Endothelial cell of umbilical vein (primary cell): ENCODE measurements around the gene TBC1D8. TPM values are rescaled to one million over a fixed set of nuclear protein-coding genes. Genes with fewer than 3 reads are reported as not detected.

Source experiments
- BruUV-seq: library from RNA; stranded (reverse); fragments of 400-500 nt; replicated peaks from 2 replicates; lab custom pipeline; 2021; lab: Mats Ljungman, UMichigan
- CTCF ChIA-PET: fragments of 300-600, 350-600 bp; sonication (Branson Sonifier 250); formaldehyde crosslinking; loops from one replicate; lab custom pipeline; 2021; ENCODE audit warnings: antibody characterized with exemption, inconsistent platforms; lab: Charles Lee
- POLR2A ChIA-PET: fragments of 300-600, 350-600 bp; sonication (Branson Sonifier 250); formaldehyde crosslinking; loops from one replicate; lab custom pipeline; 2021; ENCODE audit warnings: antibody characterized with exemption, inconsistent platforms; lab: Charles Lee
- DNase-seq: peaks from one replicate; pipeline ENCODE4 v3.0.0-alpha.2; 2011; ENCODE audit warnings: low read depth, low spot score
- FAIRE-seq: peaks from 2 replicates; lab custom pipeline; 2011; peaks lifted over from hg19 to GRCh38; lab: Jason Lieb, UNC
- H2AFZ ChIP-seq: 2 replicates; pipeline ENCODE4 v1.6.0; 2012; ENCODE audit warnings: low read depth, low read length, control low read depth, inconsistent platforms
- H3K27ac ChIP-seq: 2 replicates; pipeline ENCODE4 v1.5.1; 2011; ENCODE audit warnings: low read depth, mild to moderate bottlenecking, control low read depth, low read length, moderate library complexity; ENCODE audit not compliant: insufficient read depth
- H3K27me3 ChIP-seq, 2 experiments: 2 replicates each; pipeline versions ENCODE4 v1.6.0 to v1.6.1; 2011; ENCODE audit warnings: low read length in 2 of 2, mixed read lengths in 1 of 2; ENCODE audit not compliant: control insufficient read depth in 2 of 2, insufficient read depth in 2 of 2
- H3K36me3 ChIP-seq, 2 experiments: 2 replicates in 1 of 2; 3 replicates in 1 of 2; pipeline ENCODE4 v1.5.1; 2011; ENCODE audit warnings: low read length in 2 of 2, mild to moderate bottlenecking in 1 of 2, moderate library complexity in 1 of 2; ENCODE audit not compliant: control insufficient read depth in 2 of 2, insufficient read depth in 2 of 2; ENCODE audit errors: extremely low read depth in 1 of 2
- H3K4me1 ChIP-seq: 3 replicates; pipeline ENCODE4 v1.5.1; 2011; ENCODE audit warnings: mild to moderate bottlenecking, low read length; ENCODE audit not compliant: control insufficient read depth, insufficient read depth; ENCODE audit errors: extremely low read depth
- H3K4me2 ChIP-seq: 2 replicates; pipeline ENCODE4 v1.6.1; 2011; ENCODE audit warnings: low read length, control low read depth, mixed read lengths; ENCODE audit not compliant: insufficient read depth
- H3K4me3 ChIP-seq, 3 experiments: fragments of 200-600 bp in 1 of 3; sonication (generic), shearing (Covaris generic) in 1 of 3; replicated peaks in 1 of 3; 2 replicates each; pipeline ENCODE4 v1.5.1; 2011 to 2016; ENCODE audit warnings: control low read depth in 3 of 3, low read length in 3 of 3, mild to moderate bottlenecking in 2 of 3, inconsistent platforms in 1 of 3, low read depth in 1 of 3, moderate library complexity in 1 of 3; ENCODE audit not compliant: insufficient read depth in 1 of 3
- H3K79me2 ChIP-seq: 2 replicates; pipeline ENCODE4 v1.6.0; 2012; ENCODE audit warnings: low read length, inconsistent platforms; ENCODE audit not compliant: control insufficient read depth, insufficient read depth
- H3K9ac ChIP-seq: replicated peaks from 2 replicates; pipeline ENCODE3; 2011; ENCODE audit warnings: low read length, control low read depth; ENCODE audit not compliant: insufficient read depth; ENCODE audit errors: extremely low read depth
- H3K9me1 ChIP-seq: replicated peaks from 3 replicates; pipeline ENCODE4 v1.6.0; 2011; ENCODE audit warnings: mild to moderate bottlenecking, low read length; ENCODE audit not compliant: control insufficient read depth, insufficient read depth; ENCODE audit errors: extremely low read depth
- H3K9me3 ChIP-seq: replicated peaks from 2 replicates; pipeline ENCODE4 v1.5.1; 2012; ENCODE audit warnings: low read length, inconsistent platforms; ENCODE audit not compliant: control insufficient read depth, insufficient read depth
- H4K20me1 ChIP-seq: replicated peaks from 2 replicates; pipeline ENCODE3; 2011; ENCODE audit warnings: mild to moderate bottlenecking, low read length; ENCODE audit not compliant: control insufficient read depth, insufficient read depth; ENCODE audit errors: extremely low read depth
- CTCF ChIP-seq, 2 donors: IDR thresholded peaks; 1 replicate in 1 of 2; 2 replicates in 1 of 2; pipeline ENCODE4 v1.5.1; 2011; ENCODE audit warnings: low read length in 2 of 2, mild to moderate bottlenecking in 2 of 2, moderate library complexity in 2 of 2, control low read depth in 1 of 2, inconsistent platforms in 1 of 2, low read depth in 1 of 2; ENCODE audit not compliant: insufficient read depth in 1 of 2; ENCODE audit errors: extremely low read depth in 1 of 2
- EZH2 ChIP-seq: IDR thresholded peaks from 2 replicates; pipeline ENCODE4 v1.6.1; 2012; ENCODE audit warnings: borderline replicate concordance, low read depth, mild to moderate bottlenecking, moderate library complexity, low read length, inconsistent platforms; ENCODE audit not compliant: severe bottlenecking
- FOS ChIP-seq: IDR thresholded peaks from 2 replicates; pipeline ENCODE4 v1.6.1; 2011; ENCODE audit warnings: mild to moderate bottlenecking, low read length, moderate library complexity, borderline replicate concordance; ENCODE audit not compliant: insufficient read depth
- GATA2 ChIP-seq: IDR thresholded peaks from 2 replicates; pipeline ENCODE4 v1.7.0; 2011; ENCODE audit warnings: low read depth, mild to moderate bottlenecking, moderate library complexity, mixed read lengths, low read length; ENCODE audit not compliant: insufficient read length, insufficient read depth
- JUN ChIP-seq: IDR thresholded peaks from 2 replicates; pipeline ENCODE4 v1.6.1; 2011; ENCODE audit warnings: borderline replicate concordance, low read depth; ENCODE audit not compliant: insufficient read length, insufficient read depth
- MAX ChIP-seq: IDR thresholded peaks from 2 replicates; pipeline ENCODE4 v1.6.1; 2011; ENCODE audit not compliant: insufficient read depth, insufficient read length
- MYC ChIP-seq: IDR thresholded peaks from one replicate; pipeline ENCODE4 v1.6.1; 2011; ENCODE audit warnings: mild to moderate bottlenecking, low read depth, low read length
- POLR2A ChIP-seq: IDR thresholded peaks from 2 replicates; pipeline ENCODE4 v1.6.1; 2012; ENCODE audit warnings: low read depth, mild to moderate bottlenecking, control low read depth, low read length
- POLR2AphosphoS5 ChIP-seq: IDR thresholded peaks from 2 replicates; pipeline ENCODE4 v1.6.1; 2012; ENCODE audit warnings: low read depth, mild to moderate bottlenecking, control low read depth, low read length, moderate library complexity; ENCODE audit not compliant: insufficient read depth
- dilution Hi-C: fragments of 300-500 bp; cut with MboI; formaldehyde crosslinking; loops from one replicate; pipeline ENCODE4 v1.15.0; 2019; ENCODE audit warnings: low sequenced_read_pairs; ENCODE audit not compliant: extremely low pct_ligation_motif_present
- intact Hi-C: fragments of 100-400 bp; cut with micrococcal nuclease; formaldehyde crosslinking; loops from one replicate; pipeline ENCODE4 v1.10.0; 2022
- polyA plus RNA-seq, 4 experiments: library from polyadenylated mRNA; depleted of rRNA in 3 of 4; stranded (reverse) in 3 of 4; unstranded in 1 of 4; fragments of >200 nt; gene quantifications; 2 replicates each; pipeline versions ENCODE4 v1.2.1 to v1.2.3, GENCODE V29; 2011 to 2012; ENCODE audit warnings: missing spikeins in 1 of 4
- total RNA-seq: library from RNA; stranded (reverse); gene quantifications from 2 replicates; pipeline ENCODE4 v1.2.3, GENCODE V29; 2021

The TBC1D8 gene
- total and polyA plus RNA-seq, 2 donors (not counting 3 experiments of a cell fraction or from before 2014, with no cell fraction given), result 28.5 to 32.1 TPM

- no peaks in the 10 kb centered on the region for H3K4me1 ChIP-seq
- peaks cover 8 to 14% of the 10 kb centered on the region in 2 experiments for H3K36me3 ChIP-seq
- intact Hi-C loops (loop anchor here (1.0 to 5.0 kb wide), 3 partner anchors 140 to 240 kb away; partner anchors contain the start of gene CNOT11), dilution Hi-C loops (no loop called here)
- DNase-seq (peak; percentile 56), FAIRE-seq (peak; percentile 12)
- H3K4me2 ChIP-seq, result no peak overlapping the region
- no TSS peak for BruUV-seq
- CTCF ChIA-PET, result interaction anchor here (0.6 to 3.6 kb wide), 35 partner anchors 9 to 419 kb away, joined by 3 to 72 read pairs (median 5); partner anchors contain the start of genes CNOT11, RPL31 and TBC1D8
- H3K27me3 ChIP-seq, result no peaks in the 10 kb centered on the region
- POLR2A ChIA-PET, result interaction anchor here (1.3 kb wide), 1 partner anchor 11 kb away, joined by 8 read pairs; the partner anchor contains the start of gene RPL31
- no peaks in the 10 kb centered on the region for H3K9me1 ChIP-seq
- no peak overlapping the region for H3K4me3 ChIP-seq
- no peaks in the 10 kb centered on the region for H3K9me3 ChIP-seq
- no peaks in the 10 kb centered on the region for H4K20me1 ChIP-seq
- peaks cover 3% of the 10 kb centered on the region for H3K79me2 ChIP-seq
- no peak overlapping the region for H3K9ac ChIP-seq
- no peak overlapping the region for H3K27ac ChIP-seq
- no peak overlapping the region for H2AFZ ChIP-seq
- TF ChIP-seq POLR2A, result no peak
- peak; percentile 57 to 72 for TF ChIP-seq CTCF (IDR thresholded peaks at IDR 0.05; ENCODE audit: extremely low read depth in 1 of 2, insufficient read depth in 1 of 2, low read depth in 1 of 2, low read length in 2 of 2)
These were observed 138.4 kb downstream of the TBC1D8 start for GRCh38 chr2:101012706-101013181.

- no peak overlapping the region for H2AFZ ChIP-seq
- H4K20me1 ChIP-seq, result no peaks in the 10 kb centered on the region
- no peak overlapping the region for H3K9ac ChIP-seq
- H3K36me3 ChIP-seq, result peaks cover 14 to 19% of the 10 kb centered on the region in 2 experiments
- TF ChIP-seq POLR2AphosphoS5 (no peak), CTCF (IDR thresholded peaks at IDR 0.05; ENCODE audit: extremely low read depth in 1 of 2, insufficient read depth in 1 of 2, low read depth in 1 of 2, low read length in 2 of 2) (no peak), POLR2A (no peak), MYC (no peak), EZH2 (no peak), JUN (no peak), MAX (no peak), FOS (no peak), GATA2 (no peak)
- no peaks in the 10 kb centered on the region for H3K9me3 ChIP-seq
- intact Hi-C loops (loop anchor here (1.0 to 5.0 kb wide), 3 partner anchors 140 to 240 kb away; partner anchors contain the start of gene CNOT11), dilution Hi-C loops (no loop called here)
- H3K27ac ChIP-seq, result no peak overlapping the region
- H3K4me3 ChIP-seq, result no peak overlapping the region
- ChIA-PET CTCF (interaction anchor here (0.7 to 3.6 kb wide), 34 partner anchors 9 to 418 kb away, joined by 3 to 72 read pairs (median 5); partner anchors contain the start of genes CNOT11, RPL31 and TBC1D8), POLR2A (interaction anchor here (1.3 kb wide), 1 partner anchor 10 kb away, joined by 8 read pairs; the partner anchor contains the start of gene RPL31)
- no peak for DNase-seq
- BruUV-seq, result no TSS peak
- no peak overlapping the region for H3K4me2 ChIP-seq
- H3K27me3 ChIP-seq, result no peaks in the 10 kb centered on the region
- H3K4me1 ChIP-seq, result no peaks in the 10 kb centered on the region
- no peak for FAIRE-seq
- no peaks in the 10 kb centered on the region for H3K9me1 ChIP-seq
- H3K79me2 ChIP-seq, result peaks cover 9% of the 10 kb centered on the region
These were observed 139.0 kb downstream of the TBC1D8 start for GRCh38 chr2:101012054-101012705.
